Measurements from ENCODE around the gene AATF. TPM values are rescaled to one million over a fixed set of nuclear protein-coding genes. Genes with fewer than 3 reads are reported as not detected.

AATF gene
- total and polyA plus RNA-seq, 4 donors = 20.9 to 43.3 (median 33.4) TPM

- Histone ChIP-seq H3K9me3 (ENCODE audit: control insufficient read depth, insufficient read depth, low read length) (no peaks in the 10 kb centered on the region), H3K27me3 (ENCODE audit: control insufficient read depth, insufficient read depth, low read length) (peaks cover 100% of the 10 kb centered on the region), H3K36me3 (ENCODE audit: control insufficient read depth, insufficient read depth, low read length) (peaks cover 13% of the 10 kb centered on the region), H3K4me3 (ENCODE audit: low read depth, low read length) (peak overlapping the region; percentile 24), H3K27ac (ENCODE audit: low read depth, low read length) (no peak overlapping the region), H3K4me1 (ENCODE audit: control insufficient read depth, insufficient read depth, low read length) (peaks cover 73% of the 10 kb centered on the region)
- 2% methylated on average over 21 of the region's 26 CpGs for WGBS (ENCODE audit: insufficient coverage)
- DNase-seq (ENCODE audit: low read depth in 4 of 6, low spot score in 6 of 6) = peak in 1 of 6 donors; percentile 40
Observed at GRCh38 chr17:36939802-36940312, 8.9 kb upstream of the AATF start.

DNA sequence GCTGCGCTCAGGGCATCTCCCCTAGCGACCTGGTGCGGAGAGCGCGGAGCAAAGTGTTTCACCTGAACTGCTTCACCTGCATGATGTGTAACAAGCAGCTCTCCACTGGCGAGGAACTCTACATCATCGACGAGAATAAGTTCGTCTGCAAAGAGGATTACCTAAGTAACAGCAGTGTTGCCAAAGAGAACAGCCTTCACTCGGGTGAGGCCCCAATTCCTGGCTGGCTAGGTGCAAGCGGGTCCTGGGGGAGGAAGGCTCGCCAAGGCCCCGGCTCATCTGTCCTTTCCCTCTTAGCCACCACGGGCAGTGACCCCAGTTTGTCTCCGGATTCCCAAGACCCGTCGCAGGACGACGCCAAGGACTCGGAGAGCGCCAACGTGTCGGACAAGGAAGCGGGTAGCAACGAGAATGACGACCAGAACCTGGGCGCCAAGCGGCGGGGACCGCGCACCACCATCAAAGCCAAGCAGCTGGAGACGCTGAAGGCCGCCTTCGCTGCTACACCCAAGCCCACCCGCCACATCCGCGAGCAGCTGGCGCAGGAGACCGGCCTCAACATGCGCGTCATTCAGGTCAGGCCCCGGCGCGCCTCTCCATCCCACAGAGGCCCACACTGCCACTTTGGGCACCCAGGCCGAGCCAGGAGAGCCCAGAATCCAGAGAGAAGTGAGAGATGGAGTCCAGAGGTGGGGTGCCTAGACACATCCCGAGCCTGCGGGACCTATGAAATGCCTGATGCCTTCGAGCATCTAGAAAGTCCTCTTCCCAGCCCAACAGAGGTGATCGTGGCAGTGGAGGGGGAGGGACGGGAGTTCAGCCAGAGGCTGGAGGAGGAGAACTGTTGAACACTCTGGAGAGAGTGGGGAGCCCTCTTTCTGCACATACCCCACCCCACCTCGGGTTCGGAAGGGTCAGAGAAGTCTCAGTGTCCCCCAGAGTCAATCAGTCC, 8.2 kb upstream of the AATF start:
- 5% methylated on average over 45 of the region's 52 CpGs for WGBS (ENCODE audit: insufficient coverage)
- peaks cover 13% of the 10 kb centered on the region for H3K36me3 ChIP-seq (ENCODE audit: control insufficient read depth, insufficient read depth, low read length)
- H3K27ac ChIP-seq (ENCODE audit: low read depth, low read length) = no peak overlapping the region
- peak in 1 of 6 donors; percentile 50 for DNase-seq (ENCODE audit: low read depth in 4 of 6, low spot score in 6 of 6)
- H3K4me1 ChIP-seq (ENCODE audit: control insufficient read depth, insufficient read depth, low read length) = peaks cover 65% of the 10 kb centered on the region
- H3K27me3 ChIP-seq (ENCODE audit: control insufficient read depth, insufficient read depth, low read length) = peaks cover 100% of the 10 kb centered on the region
- H3K9me3 ChIP-seq (ENCODE audit: control insufficient read depth, insufficient read depth, low read length) = no peaks in the 10 kb centered on the region
- H3K4me3 ChIP-seq (ENCODE audit: low read depth, low read length) = peak overlapping the region; percentile 9

DNA sequence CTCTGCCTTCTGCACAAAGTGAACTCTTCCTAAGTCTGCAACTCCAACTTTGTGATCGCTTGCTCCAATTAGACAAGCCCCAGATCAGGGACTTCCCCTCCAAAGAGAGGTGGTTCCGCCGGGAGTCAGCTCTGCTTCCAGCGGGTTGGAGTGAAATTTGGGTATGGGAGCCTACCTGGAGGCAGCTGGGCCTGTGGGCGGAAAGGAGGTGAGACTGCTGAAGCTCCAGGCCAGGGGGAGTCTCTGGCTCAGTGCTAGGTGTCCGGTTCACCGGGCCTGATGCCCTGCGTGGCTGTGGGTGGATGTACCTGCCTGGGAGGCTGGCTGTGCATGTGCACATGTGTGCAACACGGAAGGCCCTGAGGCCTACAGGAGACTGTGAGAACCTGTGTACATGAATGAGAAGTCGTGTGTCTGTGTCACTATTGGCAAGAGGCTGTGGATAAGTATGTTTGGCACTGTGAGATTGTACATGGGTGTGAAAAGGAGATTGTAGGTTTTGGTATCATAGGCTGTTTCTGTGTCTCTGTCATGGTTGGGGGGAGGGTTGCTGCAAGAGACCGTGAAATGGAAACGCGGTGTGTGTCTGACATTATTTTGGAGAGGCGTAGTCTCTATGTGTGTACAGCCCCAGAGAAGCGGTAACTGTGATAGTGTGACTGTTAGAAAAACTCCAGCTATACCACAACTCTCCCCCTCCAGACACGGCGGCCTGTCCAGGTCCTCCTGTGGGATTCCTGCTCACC, 7.3 kb upstream of the AATF start:
- Histone ChIP-seq H3K36me3 (ENCODE audit: control insufficient read depth, insufficient read depth, low read length) (peaks cover 13% of the 10 kb centered on the region), H3K9me3 (ENCODE audit: control insufficient read depth, insufficient read depth, low read length) (no peaks in the 10 kb centered on the region), H3K27me3 (ENCODE audit: control insufficient read depth, insufficient read depth, low read length) (peaks cover 100% of the 10 kb centered on the region), H3K4me1 (ENCODE audit: control insufficient read depth, insufficient read depth, low read length) (peaks cover 62% of the 10 kb centered on the region), H3K27ac (ENCODE audit: low read depth, low read length) (no peak overlapping the region), H3K4me3 (ENCODE audit: low read depth, low read length) (peak overlapping the region; percentile 9)
- DNase-seq (ENCODE audit: low read depth in 4 of 6, low spot score in 6 of 6) = peak in 2 of 6 donors; percentile 18 to 65
- 5% methylated on average over 11 of the region's 17 CpGs for WGBS (ENCODE audit: insufficient coverage)

DNA sequence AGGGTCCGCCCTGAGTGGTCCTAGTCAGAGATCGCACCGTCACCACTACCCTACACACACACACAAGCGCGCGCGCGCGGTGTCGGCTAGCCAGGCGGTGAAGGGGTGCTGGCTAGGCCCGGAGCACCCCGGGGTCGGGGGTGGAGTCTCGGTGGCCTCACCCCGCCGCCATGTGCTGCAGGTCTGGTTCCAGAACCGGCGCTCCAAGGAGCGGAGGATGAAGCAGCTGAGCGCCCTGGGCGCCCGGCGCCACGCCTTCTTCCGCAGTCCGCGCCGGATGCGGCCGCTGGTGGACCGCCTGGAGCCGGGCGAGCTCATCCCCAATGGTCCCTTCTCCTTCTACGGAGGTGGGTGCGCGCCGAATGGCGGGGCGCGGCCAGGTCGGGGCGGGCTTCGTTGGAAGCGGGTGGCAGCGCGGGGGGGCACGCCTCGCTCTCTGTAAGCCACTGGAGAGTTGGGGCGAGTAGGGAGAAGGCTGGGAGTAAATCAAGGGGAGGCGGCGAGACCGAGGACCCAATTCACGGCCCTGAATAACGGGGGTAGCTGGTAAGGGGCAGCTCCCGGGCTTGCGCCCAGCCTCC, 6.6 kb upstream of the AATF start:
- DNase-seq (ENCODE audit: low read depth in 4 of 6, low spot score in 6 of 6) = peak in 1 of 6 donors; percentile 21
- H3K9me3 ChIP-seq (ENCODE audit: control insufficient read depth, insufficient read depth, low read length) = no peaks in the 10 kb centered on the region
- under 1% methylated on average over 51 of the region's 57 CpGs for WGBS (ENCODE audit: insufficient coverage)
- H3K27ac ChIP-seq (ENCODE audit: low read depth, low read length) = no peak overlapping the region
- H3K4me3 ChIP-seq (ENCODE audit: low read depth, low read length) = no peak overlapping the region
- peaks cover 100% of the 10 kb centered on the region for H3K27me3 ChIP-seq (ENCODE audit: control insufficient read depth, insufficient read depth, low read length)
- H3K4me1 ChIP-seq (ENCODE audit: control insufficient read depth, insufficient read depth, low read length) = peaks cover 56% of the 10 kb centered on the region
- H3K36me3 ChIP-seq (ENCODE audit: control insufficient read depth, insufficient read depth, low read length) = peaks cover 13% of the 10 kb centered on the region

DNA sequence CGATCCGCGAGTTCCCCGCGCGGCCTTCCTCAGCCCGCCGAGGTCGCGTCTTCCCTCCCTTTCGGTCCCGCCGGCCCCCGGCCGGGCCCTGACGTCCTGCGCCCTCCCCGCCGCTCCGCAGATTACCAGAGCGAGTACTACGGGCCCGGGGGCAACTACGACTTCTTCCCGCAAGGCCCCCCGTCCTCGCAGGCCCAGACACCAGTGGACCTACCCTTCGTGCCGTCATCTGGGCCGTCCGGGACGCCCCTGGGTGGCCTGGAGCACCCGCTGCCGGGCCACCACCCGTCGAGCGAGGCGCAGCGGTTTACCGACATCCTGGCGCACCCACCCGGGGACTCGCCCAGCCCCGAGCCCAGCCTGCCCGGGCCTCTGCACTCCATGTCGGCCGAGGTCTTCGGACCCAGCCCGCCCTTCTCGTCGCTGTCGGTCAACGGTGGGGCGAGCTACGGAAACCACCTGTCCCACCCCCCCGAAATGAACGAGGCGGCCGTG, 6.1 kb upstream of the AATF start:
- H3K27ac ChIP-seq (ENCODE audit: low read depth, low read length) = no peak overlapping the region
- WGBS (ENCODE audit: insufficient coverage) = 1% methylated on average over 53 of the region's 59 CpGs
- peaks cover 50% of the 10 kb centered on the region for H3K4me1 ChIP-seq (ENCODE audit: control insufficient read depth, insufficient read depth, low read length)
- H3K27me3 ChIP-seq (ENCODE audit: control insufficient read depth, insufficient read depth, low read length) = peaks cover 100% of the 10 kb centered on the region
- no peak overlapping the region for H3K4me3 ChIP-seq (ENCODE audit: low read depth, low read length)
- peaks cover 13% of the 10 kb centered on the region for H3K36me3 ChIP-seq (ENCODE audit: control insufficient read depth, insufficient read depth, low read length)
- no peak for DNase-seq (ENCODE audit: low read depth in 4 of 6, low spot score in 6 of 6)
- H3K9me3 ChIP-seq (ENCODE audit: control insufficient read depth, insufficient read depth, low read length) = no peaks in the 10 kb centered on the region

DNA sequence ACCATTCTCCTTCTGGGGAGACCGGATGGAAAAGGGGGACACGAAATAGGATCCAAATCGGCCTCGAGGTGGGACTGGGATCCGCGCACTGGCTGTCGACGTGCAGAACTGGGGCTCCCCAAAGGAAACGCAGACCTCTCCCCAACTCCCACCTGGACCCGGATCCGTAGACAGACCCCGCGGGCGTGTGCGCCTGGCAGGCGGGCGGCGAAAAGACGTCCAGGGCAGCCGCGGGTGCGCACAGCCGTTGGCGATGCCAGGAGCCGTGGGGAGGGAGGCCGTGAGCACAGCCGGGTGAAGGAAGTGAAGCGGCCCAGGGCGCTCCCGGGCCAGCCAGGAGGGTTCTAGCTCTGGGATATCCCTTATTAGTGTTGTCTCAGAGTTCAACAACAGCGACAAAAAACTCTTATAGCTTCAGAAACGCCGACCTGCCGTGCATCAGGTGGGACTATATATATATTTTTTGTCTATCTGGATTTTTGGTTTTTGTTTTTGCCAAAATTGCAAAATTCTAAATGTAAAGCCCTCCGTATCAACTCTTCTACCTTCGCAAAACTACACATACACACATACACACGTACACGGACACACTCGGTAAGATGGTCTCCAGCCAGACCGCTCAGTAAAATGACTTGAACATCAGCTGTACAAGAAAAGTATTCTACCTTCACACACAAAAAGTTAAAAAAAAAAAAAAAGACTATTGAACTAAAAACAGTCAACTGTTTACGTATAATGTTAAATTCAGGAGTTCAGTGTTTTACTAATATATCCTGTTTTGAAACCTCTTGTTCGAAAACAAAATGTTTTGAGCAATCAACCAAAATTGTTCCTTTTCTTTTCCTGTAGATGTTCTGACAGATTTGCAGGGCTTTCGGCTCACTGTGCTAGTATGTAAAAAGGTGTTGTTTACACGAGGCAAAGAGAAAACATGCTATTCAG, 5.2 kb upstream of the AATF start:
- no peak overlapping the region for H3K4me3 ChIP-seq (ENCODE audit: low read depth, low read length)
- peak in 2 of 6 donors; percentile 63 to 70 for DNase-seq (ENCODE audit: low read depth in 4 of 6, low spot score in 6 of 6)

DNA sequence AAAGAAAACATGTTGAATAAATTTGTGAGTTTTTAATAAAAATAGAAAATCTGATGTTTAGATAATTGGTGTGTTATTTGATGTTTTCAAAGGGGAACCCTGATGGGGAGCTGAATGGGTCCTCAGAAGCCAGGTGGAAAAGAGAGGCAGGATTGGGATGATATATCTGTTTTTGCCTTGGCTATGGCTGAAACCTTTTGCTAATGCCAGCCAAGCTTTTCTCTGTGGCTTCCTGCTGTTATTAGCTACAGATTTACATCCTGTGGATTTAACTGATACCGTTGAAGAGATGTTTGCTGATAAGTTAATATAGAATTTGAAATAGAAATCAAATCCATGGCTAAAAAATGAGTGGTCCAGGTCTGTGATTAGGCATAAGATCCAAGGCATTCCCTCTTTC, 4.2 kb upstream of the AATF start:
- H3K4me1 ChIP-seq (ENCODE audit: control insufficient read depth, insufficient read depth, low read length) = peaks cover 37% of the 10 kb centered on the region
- no peaks in the 10 kb centered on the region for H3K9me3 ChIP-seq (ENCODE audit: control insufficient read depth, insufficient read depth, low read length)
- peaks cover 85% of the 10 kb centered on the region for H3K27me3 ChIP-seq (ENCODE audit: control insufficient read depth, insufficient read depth, low read length)
- H3K4me3 ChIP-seq (ENCODE audit: low read depth, low read length) = no peak overlapping the region
- H3K27ac ChIP-seq (ENCODE audit: low read depth, low read length) = no peak overlapping the region
- peaks cover 13% of the 10 kb centered on the region for H3K36me3 ChIP-seq (ENCODE audit: control insufficient read depth, insufficient read depth, low read length)
- peak in 2 of 6 donors; percentile 16 to 64 for DNase-seq (ENCODE audit: low read depth in 4 of 6, low spot score in 6 of 6)
- WGBS (ENCODE audit: insufficient coverage) = no CpG with 5 or more reads among the region's 1 CpG

More for the DNA sequence above, 5.2 kb upstream of the AATF start:
- no peaks in the 10 kb centered on the region for H3K9me3 ChIP-seq (ENCODE audit: control insufficient read depth, insufficient read depth, low read length)
- peaks cover 13% of the 10 kb centered on the region for H3K36me3 ChIP-seq (ENCODE audit: control insufficient read depth, insufficient read depth, low read length)
- 7% methylated on average over 32 of the region's 44 CpGs for WGBS (ENCODE audit: insufficient coverage)
- H3K27me3 ChIP-seq (ENCODE audit: control insufficient read depth, insufficient read depth, low read length) = peaks cover 95% of the 10 kb centered on the region
- H3K27ac ChIP-seq (ENCODE audit: low read depth, low read length) = no peak overlapping the region
- H3K4me1 ChIP-seq (ENCODE audit: control insufficient read depth, insufficient read depth, low read length) = peaks cover 46% of the 10 kb centered on the region

- H3K27ac ChIP-seq (ENCODE audit: low read depth, low read length) = no peak overlapping the region
- no peaks in the 10 kb centered on the region for H3K9me3 ChIP-seq (ENCODE audit: control insufficient read depth, insufficient read depth, low read length)
- H3K27me3 ChIP-seq (ENCODE audit: control insufficient read depth, insufficient read depth, low read length) = peaks cover 79% of the 10 kb centered on the region
- WGBS (ENCODE audit: insufficient coverage) = no CpG with 5 or more reads among the region's 1 CpG
- H3K4me1 ChIP-seq (ENCODE audit: control insufficient read depth, insufficient read depth, low read length) = peaks cover 35% of the 10 kb centered on the region
- no peak overlapping the region for H3K4me3 ChIP-seq (ENCODE audit: low read depth, low read length)
- no peak for DNase-seq (ENCODE audit: low read depth in 4 of 6, low spot score in 6 of 6)
- H3K36me3 ChIP-seq (ENCODE audit: control insufficient read depth, insufficient read depth, low read length) = peaks cover 13% of the 10 kb centered on the region
Observed at GRCh38 chr17:36945140-36945539, 3.6 kb upstream of the AATF start.

All from spinal cord (tissue), 10 donors.